B cell (primary cell): Measurements from ENCODE around the gene DCAKD.

Experiments
- EZH2 ChIP-seq: IDR thresholded peaks from 2 replicates; pipeline ENCODE4 v1.6.1; 2012; ENCODE audit warnings: borderline replicate concordance, low read depth, mild to moderate bottlenecking, moderate library complexity, low read length; ENCODE audit not compliant: insufficient read depth, poor library complexity, severe bottlenecking
- TF ChIP-seq, protein P1 (sequence below): fragments of 200-600 bp; IDR thresholded peaks from one replicate; pipeline ENCODE4 v1.8.0; 2022; ENCODE audit warnings: antibody characterized with exemption, mild to moderate bottlenecking

DNA sequence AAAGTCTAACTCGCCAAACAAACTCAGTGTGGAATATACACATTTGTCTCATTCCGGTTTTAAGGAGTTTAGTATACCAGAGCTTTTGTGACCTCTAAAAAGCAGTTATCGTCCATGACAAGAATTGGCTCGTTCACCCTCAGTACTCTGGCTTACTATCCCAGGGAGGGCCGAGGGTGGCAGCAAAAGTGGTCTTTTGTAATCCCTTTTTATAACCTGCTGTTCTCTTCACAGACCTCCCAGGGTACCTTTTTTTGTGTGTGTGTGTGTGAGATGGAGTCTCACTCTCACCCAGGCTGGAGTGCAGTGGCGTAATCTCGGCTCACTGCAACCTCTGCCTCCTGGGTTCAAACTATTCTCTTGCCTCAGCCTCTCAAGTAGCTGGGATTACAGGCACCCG lies 18.6 kb upstream of the DCAKD start:
- no peak for TF ChIP-seq EZH2
- TF ChIP-seq, protein P1, sequence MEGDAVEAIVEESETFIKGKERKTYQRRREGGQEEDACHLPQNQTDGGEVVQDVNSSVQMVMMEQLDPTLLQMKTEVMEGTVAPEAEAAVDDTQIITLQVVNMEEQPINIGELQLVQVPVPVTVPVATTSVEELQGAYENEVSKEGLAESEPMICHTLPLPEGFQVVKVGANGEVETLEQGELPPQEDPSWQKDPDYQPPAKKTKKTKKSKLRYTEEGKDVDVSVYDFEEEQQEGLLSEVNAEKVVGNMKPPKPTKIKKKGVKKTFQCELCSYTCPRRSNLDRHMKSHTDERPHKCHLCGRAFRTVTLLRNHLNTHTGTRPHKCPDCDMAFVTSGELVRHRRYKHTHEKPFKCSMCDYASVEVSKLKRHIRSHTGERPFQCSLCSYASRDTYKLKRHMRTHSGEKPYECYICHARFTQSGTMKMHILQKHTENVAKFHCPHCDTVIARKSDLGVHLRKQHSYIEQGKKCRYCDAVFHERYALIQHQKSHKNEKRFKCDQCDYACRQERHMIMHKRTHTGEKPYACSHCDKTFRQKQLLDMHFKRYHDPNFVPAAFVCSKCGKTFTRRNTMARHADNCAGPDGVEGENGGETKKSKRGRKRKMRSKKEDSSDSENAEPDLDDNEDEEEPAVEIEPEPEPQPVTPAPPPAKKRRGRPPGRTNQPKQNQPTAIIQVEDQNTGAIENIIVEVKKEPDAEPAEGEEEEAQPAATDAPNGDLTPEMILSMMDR, result no peak
